ENCODE measurements around the gene RBM8A. TPM values are rescaled to one million over a fixed set of nuclear protein-coding genes. Genes with fewer than 3 reads are reported as not detected.

The RBM8A gene
- polyA plus RNA-seq, 3 donors, result 91.5 to 171 (median 115) TPM

DNA sequence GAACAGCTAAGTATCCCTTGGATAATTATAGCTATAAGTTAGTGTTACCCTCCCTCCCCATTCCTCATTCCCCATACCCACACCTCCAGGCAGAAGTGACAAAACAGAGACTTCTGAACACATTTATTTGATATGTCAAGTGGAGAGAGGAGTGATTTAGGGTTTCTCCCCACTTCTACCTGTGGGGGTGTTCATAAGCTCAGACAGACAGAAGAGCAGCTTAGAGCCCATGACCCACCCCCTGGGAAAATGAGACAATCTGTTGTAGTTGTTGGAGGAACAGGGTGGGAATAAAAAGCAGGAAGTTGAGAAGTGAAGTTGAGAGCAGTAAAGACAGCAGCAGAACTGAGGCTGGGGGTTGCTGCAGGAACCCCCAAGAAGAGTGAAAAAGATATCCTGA lies 32.0 kb upstream of the RBM8A start:
- TF ChIP-seq CTCF (IDR thresholded peaks at IDR 0.05), result no peak
- Histone ChIP-seq H3K4me1 (ENCODE audit: control insufficient read depth in 1 of 2, insufficient read depth in 2 of 2, low read length in 2 of 2) (peaks cover 70 to 83% of the 10 kb centered on the region in 2 donors), H4K20me1 (ENCODE audit: insufficient read depth, low read length) (peaks cover 3% of the 10 kb centered on the region), H2AFZ (ENCODE audit: insufficient read depth, low read depth, low read length, poor library complexity, severe bottlenecking) (no peak overlapping the region), H3K36me3 (replicated peaks in 1 of 2; ENCODE audit: control insufficient read depth in 1 of 2, insufficient read depth in 2 of 2, low read length in 2 of 2) (no peaks in the 10 kb centered on the region), H3K79me2 (ENCODE audit: insufficient read depth, low read length) (peaks cover 26% of the 10 kb centered on the region), H3K4me2 (replicated peaks; ENCODE audit: extremely low read depth, low read length, poor library complexity, severe bottlenecking) (peak overlapping the region; percentile 91), H3K9me3 (replicated peaks in 1 of 2; ENCODE audit: control insufficient read depth in 1 of 2, insufficient read depth in 1 of 2, low read length in 2 of 2) (no peaks in the 10 kb centered on the region), H3K27me3 (ENCODE audit: control insufficient read depth in 2 of 2, insufficient read depth in 2 of 2, low read length in 2 of 2) (peaks cover 6 to 31% of the 10 kb centered on the region in 2 donors), H3K4me3 (replicated peaks in 1 of 3; ENCODE audit: low read depth in 2 of 3, low read length in 3 of 3) (peak overlapping the region in 1 of 3 experiments; percentile 87), H3K27ac (ENCODE audit: low read depth in 1 of 2, low read length in 2 of 2) (no peak overlapping the region), H3K9ac (ENCODE audit: insufficient read depth, low read length, poor library complexity, severe bottlenecking) (no peak overlapping the region)
- intact Hi-C loops (cut with micrococcal nuclease), result no loop called here
- H3K36me3 Mint-ChIP-seq, result peaks cover 3 to 4% of the 10 kb centered on the region in 2 donors
- peaks cover 89% of the 10 kb centered on the region for H3K4me1 Mint-ChIP-seq
- peak in 1 of 3 donors; percentile 12 for DNase-seq
- peak overlapping the region in 1 of 7 donors; percentile 51 for H3K27ac Mint-ChIP-seq
- peak overlapping the region in 1 of 2 donors; percentile 97 for H3K4me3 Mint-ChIP-seq
- peaks cover 0 to 8% (median 0%) of the 10 kb centered on the region in 7 donors for H3K9me3 Mint-ChIP-seq
- H3K27me3 Mint-ChIP-seq (ENCODE audit: low read depth in 3 of 3), result peaks cover 30 to 37% (median 31%) of the 10 kb centered on the region in 3 donors

DNA sequence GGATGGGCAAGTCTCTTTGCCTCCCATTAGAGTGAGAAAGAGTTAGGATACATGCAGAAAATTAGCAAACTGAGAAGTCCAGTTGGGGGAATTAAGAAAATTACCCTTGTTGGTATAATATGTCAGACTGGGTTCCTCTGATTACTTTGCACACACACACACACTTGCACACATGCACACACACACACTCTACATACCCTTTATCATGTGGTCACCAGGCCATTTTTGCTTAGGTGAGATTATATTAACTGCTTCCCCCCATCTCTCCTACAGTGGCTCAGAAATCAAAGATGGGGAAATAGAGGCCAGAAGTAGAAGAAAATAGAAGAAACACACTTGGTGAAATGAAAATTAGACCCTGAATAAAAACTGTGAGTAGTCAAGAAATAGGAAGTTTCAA lies 31.4 kb upstream of the RBM8A start:
- Histone ChIP-seq H3K79me2 (ENCODE audit: insufficient read depth, low read length) (peaks cover 31% of the 10 kb centered on the region), H3K4me1 (ENCODE audit: control insufficient read depth in 1 of 2, insufficient read depth in 2 of 2, low read length in 2 of 2) (peaks cover 65 to 77% of the 10 kb centered on the region in 2 donors), H3K36me3 (replicated peaks in 1 of 2; ENCODE audit: control insufficient read depth in 1 of 2, insufficient read depth in 2 of 2, low read length in 2 of 2) (no peaks in the 10 kb centered on the region), H3K9ac (ENCODE audit: insufficient read depth, low read length, poor library complexity, severe bottlenecking) (no peak overlapping the region), H3K27ac (ENCODE audit: low read depth in 1 of 2, low read length in 2 of 2) (no peak overlapping the region), H4K20me1 (ENCODE audit: insufficient read depth, low read length) (peaks cover 3% of the 10 kb centered on the region), H3K4me3 (replicated peaks in 1 of 3; ENCODE audit: low read depth in 2 of 3, low read length in 3 of 3) (no peak overlapping the region), H3K4me2 (replicated peaks; ENCODE audit: extremely low read depth, low read length, poor library complexity, severe bottlenecking) (no peak overlapping the region), H3K27me3 (ENCODE audit: control insufficient read depth in 2 of 2, insufficient read depth in 2 of 2, low read length in 2 of 2) (peaks cover 6 to 31% of the 10 kb centered on the region in 2 donors), H3K9me3 (replicated peaks in 1 of 2; ENCODE audit: control insufficient read depth in 1 of 2, insufficient read depth in 1 of 2, low read length in 2 of 2) (no peaks in the 10 kb centered on the region), H2AFZ (ENCODE audit: insufficient read depth, low read depth, low read length, poor library complexity, severe bottlenecking) (no peak overlapping the region)
- intact Hi-C loops (cut with micrococcal nuclease), result no loop called here
- no peak for DNase-seq
- Mint-ChIP-seq H3K9me3 (peaks cover 0 to 8% (median 0%) of the 10 kb centered on the region in 7 donors), H3K36me3 (peaks cover 4 to 5% of the 10 kb centered on the region in 2 donors), H3K27me3 (ENCODE audit: low read depth in 3 of 3) (peaks cover 30 to 37% (median 31%) of the 10 kb centered on the region in 3 donors), H3K27ac (no peak overlapping the region), H3K4me3 (no peak overlapping the region), H3K4me1 (peaks cover 86% of the 10 kb centered on the region)
- no peak for TF ChIP-seq CTCF (IDR thresholded peaks at IDR 0.05)
